GM21381 (cell line): ENCODE data around the gene MOSPD2.

Experiments used
- ATAC-seq: cut with Tn5 transposase; IDR thresholded peaks from one replicate; pipeline ENCODE4 v1.9.1; 2021; ENCODE audit warnings: mild to moderate bottlenecking, moderate library complexity; ENCODE audit not compliant: unreplicated experiment

MOSPD2 gene

GRCh38 chrX:14872851-14873675, at the start of gene MOSPD2, which contains the start of gene FANCB:
MOSPD2 (plus strand) TSS chrX:14873421; CDS start chrX:14873529, 108 bp downstream.
FANCB (minus strand) TSS chrX:14873069; CDS start chrX:14865510, 7,559 bp downstream.
- ATAC-seq, result peak; percentile 96

- ATAC-seq, result no peak
These were observed 47.4 kb upstream of the MOSPD2 start for GRCh38 chrX:14825851-14826250.

DNA sequence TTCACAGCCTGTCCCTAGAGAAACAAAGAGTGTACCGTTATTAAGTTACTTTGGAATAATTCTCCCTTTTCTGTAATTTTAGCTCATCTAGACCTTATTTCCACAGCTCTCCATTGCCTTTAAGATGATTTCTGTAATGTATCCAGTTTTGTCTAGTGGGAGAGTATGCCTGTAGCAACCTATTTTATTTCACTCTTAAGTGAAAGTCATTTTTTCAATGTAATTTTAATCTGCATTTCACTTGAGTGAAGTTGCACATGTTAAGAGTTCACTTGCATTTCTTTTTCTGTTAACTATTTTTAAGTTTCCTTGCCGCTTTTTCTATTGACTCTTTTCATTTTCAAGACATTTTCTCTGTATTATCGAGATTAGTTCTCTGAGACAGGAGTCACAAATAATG, 46.9 kb upstream of the MOSPD2 start:
- ATAC-seq, result no peak

- no peak for ATAC-seq
These were observed 43.6 kb upstream of the MOSPD2 start for GRCh38 chrX:14829643-14830042.

- no peak for ATAC-seq
These were observed 41.1 kb upstream of the MOSPD2 start for GRCh38 chrX:14832151-14832550.

- ATAC-seq, result no peak
These were observed 40.6 kb upstream of the MOSPD2 start for GRCh38 chrX:14832586-14832985.

- ATAC-seq, result no peak
These were observed 36.1 kb upstream of the MOSPD2 start for GRCh38 chrX:14837155-14837554.

DNA sequence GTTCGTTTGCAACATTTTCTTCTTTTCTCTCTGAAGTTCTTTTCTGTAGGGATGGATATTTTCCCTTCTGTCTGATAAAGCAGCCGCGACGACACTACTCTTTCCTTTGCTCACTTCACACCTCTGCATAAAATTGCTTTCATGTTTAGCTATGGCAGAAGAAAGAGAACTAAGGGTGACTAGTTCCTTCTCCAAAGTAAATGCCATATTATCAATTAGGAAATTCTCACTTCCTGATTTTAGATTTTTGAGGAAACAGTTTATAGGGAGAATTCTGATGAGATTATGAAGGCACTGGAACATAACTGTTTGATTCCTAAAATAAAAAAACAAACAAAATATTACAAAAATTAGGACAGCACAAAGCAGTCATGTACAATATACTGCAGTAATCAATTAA, 29.6 kb upstream of the MOSPD2 start:
- no peak for ATAC-seq

- no peak for ATAC-seq
These were observed 21.7 kb upstream of the MOSPD2 start for GRCh38 chrX:14851526-14851925.

- no peak for ATAC-seq
These were observed 8.6 kb upstream of the MOSPD2 start for GRCh38 chrX:14864631-14865030.

GRCh38 chrX:14865201-14865600, 8.0 kb upstream of the MOSPD2 start:
- no peak for ATAC-seq

- ATAC-seq, result no peak
These were observed 1.5 kb upstream of the MOSPD2 start for GRCh38 chrX:14871767-14872166.

- ATAC-seq, result no peak
These were observed 866 bp upstream of the MOSPD2 start for GRCh38 chrX:14872355-14872754.

- no peak for ATAC-seq
These were observed 442 bp downstream of the MOSPD2 start for GRCh38 chrX:14873676-14874049.

DNA sequence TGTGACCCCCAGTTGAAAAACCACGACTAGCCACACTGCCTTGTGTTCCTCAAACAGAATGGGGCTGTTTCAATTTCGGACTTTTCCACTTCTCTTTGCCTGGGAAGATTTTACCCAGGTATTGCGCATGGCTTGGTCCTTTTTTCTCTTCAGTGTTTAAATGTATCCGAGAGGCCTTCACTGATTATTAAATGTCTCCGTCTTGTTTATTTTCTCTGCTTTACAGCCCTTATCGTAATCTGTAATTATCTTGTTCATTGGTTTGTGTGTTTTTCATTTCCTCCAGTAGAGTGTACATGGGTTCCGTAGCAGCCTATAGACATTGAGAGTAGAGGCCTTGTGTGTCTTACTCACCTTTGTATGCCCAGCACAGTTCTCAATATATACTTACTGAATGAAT, 2.4 kb downstream of the MOSPD2 start:
- no peak for ATAC-seq

DNA sequence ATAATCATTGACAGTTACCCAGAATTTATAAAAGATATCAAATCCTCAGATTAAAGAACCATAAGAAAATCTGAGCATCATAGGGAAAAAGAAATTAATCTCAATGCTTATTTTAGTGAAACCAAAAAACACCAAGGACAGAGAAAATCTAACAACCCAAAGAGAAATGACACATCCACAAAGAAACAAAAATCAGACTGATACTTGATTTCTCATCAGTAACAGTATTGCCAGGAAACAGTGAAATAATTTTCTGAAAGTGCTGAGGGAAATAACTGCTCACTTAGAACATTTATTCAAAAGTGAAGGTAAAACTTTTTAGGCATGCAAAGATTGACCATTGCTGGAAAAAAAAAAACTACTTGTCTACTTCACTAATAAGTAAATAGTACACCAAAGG, 10.6 kb downstream of the MOSPD2 start:
- ATAC-seq, result no peak

- ATAC-seq, result no peak
These were observed 11.5 kb downstream of the MOSPD2 start for GRCh38 chrX:14884714-14885113.

GRCh38 chrX:14886252-14886651, 13.0 kb downstream of the MOSPD2 start:
- ATAC-seq, result no peak

GRCh38 chrX:14896273-14896672, 23.1 kb downstream of the MOSPD2 start:
- no peak for ATAC-seq

DNA sequence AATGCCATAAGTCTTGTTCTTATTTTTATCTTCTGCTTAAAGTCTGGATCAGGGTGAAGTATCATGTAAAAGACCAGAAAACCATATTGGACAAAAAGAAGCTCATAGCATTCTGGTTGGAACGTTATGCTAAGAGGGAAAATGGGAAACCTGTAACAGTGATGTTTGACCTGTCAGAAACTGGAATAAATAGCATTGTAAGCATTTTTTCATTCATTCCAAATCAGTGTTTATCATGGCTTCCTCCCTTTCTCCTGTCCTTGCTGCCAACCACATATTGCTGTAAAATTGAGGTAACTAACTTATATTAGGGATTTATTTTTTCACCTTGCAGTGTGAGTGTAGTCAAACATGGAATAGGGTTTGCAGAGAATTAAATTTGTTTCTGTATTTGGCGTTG, 23.8 kb downstream of the MOSPD2 start:
- no peak for ATAC-seq

DNA sequence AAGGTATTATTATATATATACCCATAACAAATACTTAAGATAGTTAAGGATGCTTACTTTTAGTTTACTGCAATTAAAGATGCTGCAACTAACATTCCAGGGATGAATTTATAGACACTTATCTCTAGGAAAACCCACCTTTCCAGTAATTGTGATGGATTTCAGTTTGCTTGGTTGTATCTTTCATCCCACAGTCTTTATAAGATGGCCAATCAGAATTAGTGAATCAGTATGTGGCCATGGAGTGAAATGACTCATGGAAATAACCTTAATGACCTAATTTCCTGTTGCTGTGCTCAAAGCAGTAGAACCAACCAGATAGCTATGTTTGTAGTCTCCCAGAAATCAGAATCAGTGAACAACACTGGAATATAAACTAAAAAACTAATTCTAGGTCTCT, 26.4 kb downstream of the MOSPD2 start:
- ATAC-seq, result no peak

DNA sequence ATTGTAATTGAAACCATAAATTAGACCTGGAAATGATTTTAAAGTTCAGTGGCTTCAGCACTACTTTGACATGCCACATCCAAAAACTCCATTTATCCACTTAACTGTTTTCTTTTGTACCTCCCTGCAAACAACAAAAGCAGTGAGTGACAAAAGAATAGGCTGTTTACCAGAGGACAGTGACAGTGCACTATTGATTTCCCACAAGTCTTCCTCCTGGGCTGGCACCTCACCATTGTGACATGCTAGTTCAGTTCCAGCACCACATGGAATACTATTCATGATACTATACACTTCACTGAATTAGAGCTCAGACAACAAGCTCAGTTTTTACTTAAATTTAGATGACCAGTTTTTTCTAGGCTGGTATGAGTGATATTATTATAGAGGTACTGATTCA, 29.3 kb downstream of the MOSPD2 start:
- ATAC-seq, result no peak

- ATAC-seq, result no peak
These were observed 30.7 kb downstream of the MOSPD2 start for GRCh38 chrX:14903891-14904290.
